Gastrocnemius medialis (tissue), 4 donors: ENCODE measurements around the gene ZNF747.

Experiments
- POLR2A ChIP-seq, 2 donors: fragments of 450-650 bp; IDR thresholded peaks; one replicate each; pipeline ENCODE4 v1.6.1; 2017; ENCODE audit warnings: antibody characterized with exemption in 2 of 2, mild to moderate bottlenecking in 2 of 2, moderate library complexity in 2 of 2
- TF ChIP-seq, protein P1 (sequence below), 5 experiments: fragments of 450-650 bp in 3 of 5; fragments of 200-600 bp in 2 of 5; sonication (generic) in 2 of 5; IDR thresholded peaks in 4 of 5; conservative IDR thresholded peaks in 1 of 5; 1 replicate in 4 of 5; 2 replicates in 1 of 5; pipeline ENCODE4 v1.5.1; 2016 to 2019; ENCODE audit warnings: antibody characterized with exemption in 5 of 5, mild to moderate bottlenecking in 3 of 5, moderate library complexity in 3 of 5

DNA sequence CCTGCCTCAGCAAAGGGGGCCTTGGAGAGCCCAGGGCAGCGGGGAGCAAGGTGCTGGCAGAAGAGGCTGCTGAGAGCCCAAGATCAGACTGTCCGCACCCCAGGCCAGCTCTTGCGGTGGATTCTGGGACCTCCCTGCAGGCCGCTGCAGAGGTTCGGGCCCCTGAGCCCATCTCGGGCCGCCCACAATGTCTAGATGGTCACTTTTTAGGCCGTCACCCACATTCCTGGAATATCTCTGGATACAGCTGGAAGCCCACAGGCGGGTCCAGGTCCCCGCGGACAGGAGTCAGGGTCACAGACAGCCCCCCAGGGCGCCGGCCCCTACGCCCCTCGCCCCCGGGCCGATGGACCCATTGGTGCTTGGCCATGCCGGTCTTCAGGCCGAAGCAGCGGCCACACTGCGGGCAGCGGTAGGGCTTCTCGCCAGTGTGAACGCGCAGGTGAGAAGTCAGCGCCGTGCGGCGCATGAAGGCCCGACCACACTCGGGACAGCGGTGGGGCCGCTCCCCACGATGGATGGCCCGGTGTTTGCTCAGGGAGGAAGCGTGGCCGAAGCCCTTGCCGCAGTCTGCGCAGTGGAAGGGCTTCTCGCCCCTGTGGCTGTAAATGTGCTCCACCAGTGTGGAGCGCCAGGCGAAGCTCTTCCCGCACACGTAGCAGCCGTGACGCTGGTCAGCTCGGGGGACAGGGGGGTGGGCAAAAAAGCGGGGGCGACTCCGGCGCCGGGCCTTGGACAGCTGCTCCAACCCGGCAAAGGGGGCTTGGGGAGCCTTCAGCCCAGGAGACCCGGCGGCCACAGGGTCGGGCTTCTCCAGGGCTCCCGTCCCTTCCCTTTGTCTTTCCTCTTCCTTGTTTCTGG lies 2.1 kb downstream of the ZNF747 start:
- TF ChIP-seq, protein P1, sequence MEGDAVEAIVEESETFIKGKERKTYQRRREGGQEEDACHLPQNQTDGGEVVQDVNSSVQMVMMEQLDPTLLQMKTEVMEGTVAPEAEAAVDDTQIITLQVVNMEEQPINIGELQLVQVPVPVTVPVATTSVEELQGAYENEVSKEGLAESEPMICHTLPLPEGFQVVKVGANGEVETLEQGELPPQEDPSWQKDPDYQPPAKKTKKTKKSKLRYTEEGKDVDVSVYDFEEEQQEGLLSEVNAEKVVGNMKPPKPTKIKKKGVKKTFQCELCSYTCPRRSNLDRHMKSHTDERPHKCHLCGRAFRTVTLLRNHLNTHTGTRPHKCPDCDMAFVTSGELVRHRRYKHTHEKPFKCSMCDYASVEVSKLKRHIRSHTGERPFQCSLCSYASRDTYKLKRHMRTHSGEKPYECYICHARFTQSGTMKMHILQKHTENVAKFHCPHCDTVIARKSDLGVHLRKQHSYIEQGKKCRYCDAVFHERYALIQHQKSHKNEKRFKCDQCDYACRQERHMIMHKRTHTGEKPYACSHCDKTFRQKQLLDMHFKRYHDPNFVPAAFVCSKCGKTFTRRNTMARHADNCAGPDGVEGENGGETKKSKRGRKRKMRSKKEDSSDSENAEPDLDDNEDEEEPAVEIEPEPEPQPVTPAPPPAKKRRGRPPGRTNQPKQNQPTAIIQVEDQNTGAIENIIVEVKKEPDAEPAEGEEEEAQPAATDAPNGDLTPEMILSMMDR (IDR thresholded peaks at IDR 0.05 in 4 of 5, conservative IDR thresholded peaks at IDR 0.05 in 1 of 5): no peak
- no peak for TF ChIP-seq POLR2A (IDR thresholded peaks at IDR 0.05)
